Heart right ventricle (tissue), 16 donors: ENCODE measurements around the gene TTC7B. TPM values are rescaled to one million over a fixed set of nuclear protein-coding genes. Genes with fewer than 3 reads are reported as not detected.
A peak's percentile ranks its signal among the peaks of the same experiment; 100 is the strongest.

Experiments used
- ATAC-seq, 8 donors: fragments of 200-7000 bp; cut with Tn5 transposase; one replicate each; pipeline ENCODE4 v1.9.1; 2020; ENCODE audit warnings: mild to moderate bottlenecking in 8 of 8, moderate library complexity in 8 of 8, moderate number of reproducible peaks in 1 of 8
- DNase-seq, 2 donors: peaks; one replicate each; pipeline ENCODE4 v3.0.0-alpha.2; 2020
- H3K27ac ChIP-seq, 10 donors: fragments of 200-600 bp; sonication (generic) in 2 of 10; one replicate each; pipeline versions ENCODE4 v1.5.0 to v1.8.0; 2020 to 2022; ENCODE audit warnings: mild to moderate bottlenecking in 3 of 10
- H3K27me3 ChIP-seq, 7 donors: fragments of 200-600 bp; one replicate each; pipeline ENCODE4 v1.8.0; 2021 to 2022; ENCODE audit warnings: mild to moderate bottlenecking in 2 of 7
- H3K36me3 ChIP-seq, 9 donors: fragments of 200-600 bp; sonication (generic) in 1 of 9; one replicate each; pipeline versions ENCODE4 v1.5.0 to v1.8.0; 2020 to 2022; ENCODE audit warnings: mild to moderate bottlenecking in 2 of 9
- H3K4me1 ChIP-seq, 9 donors: fragments of 200-600 bp; sonication (generic) in 1 of 9; one replicate each; pipeline versions ENCODE4 v1.5.0 to v1.8.0; 2020 to 2022; ENCODE audit warnings: mild to moderate bottlenecking in 4 of 9
- H3K4me3 ChIP-seq, 10 donors: fragments of 200-600 bp; sonication (generic) in 2 of 10; one replicate each; pipeline versions ENCODE4 v1.5.0 to v1.8.0; 2020 to 2022; ENCODE audit warnings: mild to moderate bottlenecking in 7 of 10, moderate library complexity in 2 of 10
- H3K9me3 ChIP-seq, 11 donors: fragments of 200-600 bp in 10 of 11; sonication (generic) in 2 of 11; one replicate each; pipeline versions ENCODE4 v1.5.0 to v1.8.0; 2013 to 2022; ENCODE audit warnings: mild to moderate bottlenecking in 2 of 11, control low read depth in 1 of 11, moderate library complexity in 1 of 11
- CTCF ChIP-seq, 9 donors: fragments of 200-600 bp; sonication (generic) in 2 of 9; IDR thresholded peaks; one replicate each; pipeline versions ENCODE4 v1.5.0 to v1.8.0; 2021 to 2022; ENCODE audit warnings: antibody characterized with exemption in 9 of 9, mild to moderate bottlenecking in 5 of 9, moderate library complexity in 1 of 9
- WGBS, 2 donors: extraction: QIAGEN DNeasy Blood & Tissue Kit; methylation state at CpG; one replicate each; pipeline ENCODE4 v1.1.7; 2013; ENCODE audit warnings: inconsistent platforms in 1 of 2; 5-methylcytosine and 5-hydroxymethylcytosine counted together
- intact Hi-C, 10 donors: fragments of 100-400 bp; cut with DNase I; formaldehyde crosslinking; loops; one replicate each; pipeline versions ENCODE4 v1.11.1 to v1.14.2; 2022
- polyA plus RNA-seq, 2 donors: library from polyadenylated mRNA; stranded (reverse); fragments of 200-250 nt; gene quantifications; one replicate each; pipeline ENCODE4 v1.2.3, GENCODE V29; 2013
- total RNA-seq, 10 donors: library from RNA; stranded (reverse); fragmentation: NEBNext Ultra II Directional in 3 of 10; extraction: Animal tissue kit (Norgen Biotek cat#: 25700) in 3 of 10; gene quantifications; one replicate each; pipeline versions ENCODE4 v1.2.1 to v1.2.4, GENCODE V29; 2021 to 2023
- donor health status: Arrhythmogenic right ventricular cardiomyopathy.
- donor health status: ischemic (EF 13 %, LVEDD 7.1; RV severe dilation, severe dysfunction).
- donor health status: healthy with polysubstance abuse.
- donor health status: DM: no; HTN: yes; CAD: no.
- donor health status: DM: no; HTN: no; CAD: no.
- donor health status: ischemic (EF 25% LVEDD 6.9; RV normal size, moderate dysfunction).
- donor health status: ischemic (EF 25% LVEDD 5.7; RV mildly dilated, moderate dysfunction).
- donor health status: healthy.
- donor health status: DM: yes; HTN: yes; CAD: no.
- donor health status: Ischemic cardiomyopathy.
- donor health status: ischemic (EF 35%, LVEDD 5.7; RV mildly dilated, moderate dysfunction).
- donor health status: nonischemic (EF 11% LVEDD 7.7; RV severe dilation, severe dysfunction).
- donor health status: DM: yes; HTN: yes; CAD: no.
- donor health status: PGD.
- donor health status: ischemic (EF 29% LVEDD 5.4; RV normal size, mild dysfunction).
- donor health status: nonischemic (EF 23%, LVEDD 6.1; RV moderate dilation, normal function).

The TTC7B gene
- total and polyA plus RNA-seq, 12 donors, result 23.0 to 79.4 (median 65.5) TPM

DNA sequence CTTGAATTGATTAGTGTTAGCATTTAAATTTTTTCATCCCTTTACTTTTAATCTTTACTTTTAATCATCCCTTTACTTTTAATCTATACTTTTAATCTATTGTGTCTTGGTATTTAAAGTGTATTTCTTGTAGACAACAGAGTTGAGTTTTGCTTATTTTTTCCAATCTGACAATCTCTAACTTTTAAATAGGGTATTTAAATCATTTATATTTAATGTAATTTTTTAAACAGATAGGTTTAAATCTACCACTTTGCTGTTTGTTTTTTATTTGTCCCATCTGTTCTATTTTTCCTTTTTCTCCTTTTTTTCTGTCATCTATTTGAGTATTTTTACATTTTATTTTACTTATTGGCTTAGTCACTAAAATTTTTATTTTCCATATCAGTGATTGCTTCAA, 68.3 kb downstream of the TTC7B start:
- no peak for ATAC-seq
- no peak overlapping the region for H3K4me3 ChIP-seq
- DNase-seq, result no peak
- peaks cover 6 to 23% (median 10%) of the 10 kb centered on the region in 9 donors for H3K4me1 ChIP-seq
- no peak for TF ChIP-seq CTCF (IDR thresholded peaks at IDR 0.05)
- no peaks in the 10 kb centered on the region for H3K27me3 ChIP-seq
- H3K36me3 ChIP-seq, result peaks cover 0 to 13% (median 0%) of the 10 kb centered on the region in 9 donors
- H3K27ac ChIP-seq, result no peak overlapping the region
- H3K9me3 ChIP-seq, result peaks cover 0 to 36% (median 24%) of the 10 kb centered on the region in 11 donors
- intact Hi-C loops, result no loop called here

DNA sequence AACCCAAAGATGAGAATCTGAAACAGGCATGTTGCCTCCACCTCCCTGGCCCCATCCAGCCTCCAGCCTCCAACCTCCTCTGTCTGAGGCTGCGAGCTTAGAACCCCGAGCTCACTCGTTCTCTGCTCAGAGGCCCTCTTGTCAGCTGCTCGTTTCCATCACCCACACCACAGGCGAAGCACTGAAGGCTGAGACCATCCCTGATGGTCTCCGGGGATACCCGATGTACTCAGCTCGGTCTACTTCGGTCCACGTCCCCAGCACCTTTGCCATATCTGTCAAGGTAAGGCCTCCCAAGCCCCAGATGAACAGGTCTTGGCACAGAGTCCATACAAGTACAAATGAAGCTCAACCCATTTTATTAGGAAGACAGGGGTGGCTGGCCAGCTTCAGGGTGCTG, 72.4 kb downstream of the TTC7B start:
- Histone ChIP-seq H3K4me1 (peaks cover 8 to 37% (median 28%) of the 10 kb centered on the region in 9 donors), H3K9me3 (peaks cover 0 to 17% (median 9%) of the 10 kb centered on the region in 11 donors), H3K36me3 (peaks cover 0 to 10% (median 0%) of the 10 kb centered on the region in 9 donors), H3K4me3 (no peak overlapping the region), H3K27ac (peak overlapping the region in 8 of 10 donors; percentile 11 to 73 (median 41)), H3K27me3 (no peaks in the 10 kb centered on the region)
- WGBS, 2 donors, result 89% methylated on average over 10 of the region's 10 CpGs
- ATAC-seq, result no peak
- TF ChIP-seq CTCF (IDR thresholded peaks at IDR 0.05), result no peak
- intact Hi-C loops, result no loop called here
- no peak for DNase-seq

DNA sequence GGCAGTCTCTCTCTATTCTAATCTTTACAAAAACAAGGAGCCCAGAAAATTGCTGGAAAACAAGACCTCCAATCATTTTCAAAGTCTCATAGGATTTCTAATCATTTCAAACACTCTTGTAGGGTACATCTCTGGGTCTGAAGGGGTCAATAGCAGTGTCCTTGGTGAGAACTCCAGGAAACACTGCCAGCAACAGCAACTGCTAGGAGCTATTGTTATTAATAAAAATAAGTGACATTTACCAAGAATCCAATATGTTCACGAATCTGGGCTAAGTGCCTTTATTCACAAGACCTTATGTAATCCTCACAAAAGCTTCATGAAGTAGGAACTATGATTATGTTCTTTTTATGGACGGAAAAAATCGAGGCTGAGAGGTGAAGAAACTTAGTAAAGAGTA, 72.8 kb downstream of the TTC7B start:
- peak in 1 of 8 donors; percentile 26 for ATAC-seq
- WGBS, 2 donors, result 34 to 46% methylated on average over 3 of the region's 3 CpGs
- no peak for TF ChIP-seq CTCF (IDR thresholded peaks at IDR 0.05)

DNA sequence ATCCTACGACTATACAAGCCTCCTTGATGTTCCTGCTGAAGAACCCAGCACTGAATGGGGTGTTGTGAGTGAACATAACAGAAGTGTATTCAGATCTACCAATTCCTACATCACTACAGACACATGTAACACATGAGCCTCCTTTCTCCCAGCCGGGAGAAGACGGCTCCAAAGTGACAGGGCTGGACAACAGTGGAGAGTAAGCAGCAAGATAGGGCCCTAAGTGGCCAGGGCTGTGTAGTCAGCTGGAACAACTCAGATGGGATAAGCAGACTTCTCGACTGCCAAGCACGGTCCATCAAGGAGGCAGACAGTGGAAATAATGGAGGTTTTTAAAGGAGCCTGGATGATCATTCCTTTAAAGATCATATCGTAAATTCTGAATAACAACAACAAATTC, 73.5 kb downstream of the TTC7B start:
- intact Hi-C loops, result no loop called here
- TF ChIP-seq CTCF (IDR thresholded peaks at IDR 0.05), result no peak
- WGBS, 2 donors, result 45 to 58% methylated on average over 6 of the region's 6 CpGs
- peaks cover 0 to 10% (median 0%) of the 10 kb centered on the region in 9 donors for H3K36me3 ChIP-seq
- no peak for DNase-seq
- no peaks in the 10 kb centered on the region for H3K27me3 ChIP-seq
- H3K4me1 ChIP-seq, result peaks cover 8 to 39% (median 28%) of the 10 kb centered on the region in 9 donors
- peak overlapping the region in 7 of 10 donors; percentile 19 to 73 (median 42) for H3K27ac ChIP-seq
- H3K4me3 ChIP-seq, result no peak overlapping the region
- H3K9me3 ChIP-seq, result peaks cover 0 to 6% (median 2%) of the 10 kb centered on the region in 11 donors
- peak; percentile 66 to 81 (median 75) for ATAC-seq

More for the DNA sequence above, 72.8 kb downstream of the TTC7B start:
- intact Hi-C loops, result no loop called here
- peaks cover 0 to 10% (median 0%) of the 10 kb centered on the region in 9 donors for H3K36me3 ChIP-seq
- peak overlapping the region in 8 of 10 donors; percentile 11 to 73 (median 41) for H3K27ac ChIP-seq
- H3K9me3 ChIP-seq, result peaks cover 0 to 13% (median 7%) of the 10 kb centered on the region in 11 donors
- H3K27me3 ChIP-seq, result no peaks in the 10 kb centered on the region
- no peak for DNase-seq
- H3K4me3 ChIP-seq, result no peak overlapping the region
- H3K4me1 ChIP-seq, result peaks cover 8 to 39% (median 28%) of the 10 kb centered on the region in 9 donors
